CD4-positive, alpha-beta T cell treated with Interleukin-15 for 1 hour (primary cell): ENCODE data around the gene SLC38A8.

Source experiments
- DNase-seq: peaks from one replicate; pipeline ENCODE4 v3.0.0-alpha.2; 2020

Gene SLC38A8

DNA sequence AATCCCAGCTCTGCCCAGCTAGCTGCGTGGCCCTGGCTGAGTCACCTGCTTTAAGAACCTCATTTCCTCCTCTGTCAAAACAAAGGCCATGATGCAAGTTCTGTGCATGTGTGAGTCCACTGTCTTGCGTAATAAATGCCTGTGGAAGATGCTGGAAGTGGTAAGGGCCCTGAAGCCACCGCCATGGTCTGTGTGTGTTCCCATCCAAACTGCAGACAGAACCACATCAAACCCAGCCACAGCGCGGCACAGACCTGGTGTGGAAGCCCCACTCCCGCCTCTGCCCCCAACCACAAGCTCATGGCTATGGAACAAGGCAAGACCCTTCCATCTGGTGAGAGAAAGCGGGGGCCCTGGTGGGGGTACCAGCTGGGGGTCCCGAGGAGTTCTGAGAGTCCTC lies 48.5 kb downstream of the SLC38A8 start:
- peak; percentile 60 for DNase-seq

DNA sequence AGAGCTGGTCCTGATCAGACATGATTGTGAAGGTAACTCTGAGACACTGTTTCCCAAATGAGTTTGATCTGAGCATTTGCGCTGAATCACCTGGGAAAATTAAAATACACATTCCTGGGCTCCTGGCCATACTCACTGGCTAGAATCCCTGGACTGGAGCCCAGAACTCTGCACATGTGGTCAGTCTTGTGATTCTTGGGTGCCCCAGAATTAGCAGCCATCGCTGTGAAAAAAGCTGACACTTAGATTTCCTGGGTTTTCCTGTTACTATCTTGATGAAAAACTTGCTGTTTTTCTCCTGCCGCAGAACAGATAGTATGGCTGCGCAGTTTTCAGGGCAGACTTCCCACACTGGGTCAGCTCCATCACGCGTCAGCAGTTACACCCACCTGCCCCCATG lies 50.0 kb downstream of the SLC38A8 start:
- DNase-seq, result no peak

DNA sequence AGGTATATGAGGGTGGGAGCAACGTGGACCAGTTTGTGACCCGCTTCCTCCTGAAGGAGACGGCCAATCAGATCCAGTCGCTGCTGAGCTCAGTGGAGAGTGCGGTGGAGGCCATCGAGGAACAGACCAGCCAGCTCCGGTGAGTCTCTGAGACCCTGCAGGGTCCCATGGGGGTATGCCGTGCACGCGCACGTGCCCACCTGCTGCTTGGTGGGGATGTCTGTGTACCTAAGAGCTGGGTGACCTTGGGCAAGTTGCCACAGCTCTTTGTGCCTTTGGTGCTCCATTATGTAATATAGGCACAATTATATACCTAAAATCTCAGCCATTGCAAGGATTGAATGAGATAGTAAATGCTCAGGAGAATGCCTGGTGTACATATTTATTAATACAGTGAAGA lies 52.1 kb downstream of the SLC38A8 start:
- DNase-seq, result no peak

- DNase-seq, result no peak
Measured at GRCh38 chr16:83989300-83989699, 53.3 kb downstream of the SLC38A8 start.

GRCh38 chr16:83983491-83983890 lies 59.1 kb downstream of the SLC38A8 start:
- no peak for DNase-seq

DNA sequence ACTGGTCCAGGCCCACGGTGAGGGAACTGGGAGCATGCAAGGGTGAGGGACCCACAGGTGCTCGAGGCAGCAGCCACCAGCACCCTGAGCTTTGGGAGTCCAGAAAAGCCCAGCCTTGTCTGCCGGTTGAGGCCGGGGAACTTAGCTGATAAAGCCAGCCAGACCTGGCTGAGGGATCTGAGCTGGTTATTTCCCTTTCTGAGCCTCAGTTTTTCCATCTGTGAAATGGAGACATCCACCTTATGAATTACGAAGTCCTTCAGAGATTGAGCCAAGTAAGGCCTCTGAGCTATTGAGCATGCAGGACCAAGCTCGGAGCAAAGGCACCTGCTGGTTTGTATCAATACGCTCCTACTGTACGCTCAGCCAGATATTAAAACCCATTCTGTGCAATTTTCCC lies 60.8 kb downstream of the SLC38A8 start:
- no peak for DNase-seq

DNA sequence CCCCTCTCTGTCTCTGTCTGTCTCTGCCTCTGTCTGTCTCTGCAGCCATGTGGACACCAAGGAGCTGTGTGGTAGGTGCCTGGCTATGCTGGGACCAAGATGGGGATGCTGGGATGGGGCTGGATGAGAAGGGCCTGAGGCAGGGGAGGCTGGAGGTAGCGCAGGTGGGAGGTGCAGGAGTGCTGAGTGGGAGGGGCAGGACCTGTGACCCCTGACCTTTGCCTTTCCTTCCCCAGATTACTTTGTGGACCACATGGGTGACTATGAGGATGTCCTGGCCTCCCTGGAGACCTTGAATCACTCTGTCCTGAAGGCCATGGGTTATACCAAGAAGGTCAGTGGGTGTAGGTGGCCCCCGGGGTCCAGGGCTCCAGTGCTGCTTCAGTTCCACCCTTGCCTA lies 61.8 kb downstream of the SLC38A8 start:
- no peak for DNase-seq

DNA sequence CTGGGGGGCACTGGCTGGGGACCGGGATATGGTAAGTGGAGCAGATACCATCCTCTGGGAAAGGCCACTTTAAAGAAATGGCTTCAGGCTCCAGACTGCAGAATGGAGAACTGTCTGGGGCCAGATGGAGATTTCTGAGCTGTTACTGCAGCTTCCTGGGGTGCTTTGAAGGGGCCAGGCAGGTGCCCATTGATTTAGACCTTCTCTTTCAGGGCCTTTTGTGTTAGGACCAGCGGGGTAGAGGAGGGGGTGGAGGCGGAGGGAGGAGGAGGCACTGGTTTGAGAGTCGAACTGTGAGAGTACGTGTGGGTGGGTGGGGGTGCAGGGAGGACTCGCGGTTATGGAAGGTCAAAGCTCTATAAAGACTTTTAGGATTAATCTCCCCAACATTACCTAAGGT lies 63.2 kb downstream of the SLC38A8 start:
- DNase-seq, result no peak

- DNase-seq, result no peak
Measured at GRCh38 chr16:83978401-83978904, 64.1 kb downstream of the SLC38A8 start.

DNA sequence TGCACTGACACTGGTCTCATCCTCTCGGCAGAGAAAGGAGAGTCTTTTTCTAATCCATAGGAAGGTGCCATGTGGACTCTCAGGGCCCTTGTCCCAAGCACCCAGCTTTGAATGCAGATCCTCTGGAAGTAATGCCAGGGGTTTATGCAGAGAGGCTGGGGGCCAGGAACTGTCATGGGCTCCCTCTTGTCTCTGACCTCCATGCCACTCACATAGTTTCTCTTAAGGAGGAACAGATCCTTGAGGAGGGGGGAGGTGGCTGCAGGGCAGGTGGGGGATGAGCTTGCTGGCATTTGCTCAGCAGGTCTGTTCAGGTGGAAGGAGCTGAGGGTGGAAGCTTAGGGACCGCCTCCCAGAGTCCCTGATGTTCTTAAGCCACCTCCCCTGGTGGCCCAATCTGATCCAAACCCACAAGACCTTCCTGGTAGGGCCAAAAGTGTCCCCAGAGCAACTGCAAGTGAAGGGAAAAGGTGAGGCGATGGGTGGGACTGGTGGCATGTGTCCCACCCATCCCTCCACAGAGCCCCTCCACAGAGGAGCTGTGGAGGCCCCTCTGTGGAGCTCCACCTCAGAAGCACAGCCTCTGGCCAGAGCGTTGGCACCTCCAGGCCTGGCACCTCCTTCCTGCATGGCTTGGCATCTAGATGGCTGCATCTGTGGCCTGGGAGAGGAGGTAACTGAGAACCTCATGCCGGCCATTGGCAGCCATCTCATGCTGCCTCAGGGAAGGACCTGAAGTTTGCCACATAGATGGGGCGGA lies 65.4 kb downstream of the SLC38A8 start:
- no peak for DNase-seq

GRCh38 chr16:83975590-83976260 lies 66.9 kb downstream of the SLC38A8 start:
- no peak for DNase-seq

- no peak for DNase-seq
Measured at GRCh38 chr16:83974475-83974874, 68.1 kb downstream of the SLC38A8 start.

GRCh38 chr16:83973581-83974385 lies 68.8 kb downstream of the SLC38A8 start:
- DNase-seq, result no peak

DNA sequence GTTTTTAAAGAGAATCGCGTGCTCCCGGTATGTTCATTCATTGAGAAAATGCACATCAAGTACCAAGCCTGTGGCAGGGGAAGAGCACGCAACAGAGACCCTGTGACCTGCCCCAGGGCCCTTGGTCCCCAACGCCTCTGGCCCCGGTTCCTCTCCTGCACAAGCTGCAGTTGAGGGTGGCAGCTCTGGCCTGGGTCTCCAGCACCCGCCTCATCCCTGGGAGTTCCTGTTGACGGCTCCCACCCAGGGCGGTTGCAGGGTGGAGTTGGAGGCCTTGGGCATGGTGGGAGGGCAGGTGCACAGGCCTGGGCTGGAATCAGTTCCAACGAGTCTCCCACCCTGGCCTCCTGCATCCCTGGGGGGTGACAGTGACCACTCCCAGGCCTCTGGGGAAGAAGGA lies 69.5 kb downstream of the SLC38A8 start:
- DNase-seq, result no peak

DNA sequence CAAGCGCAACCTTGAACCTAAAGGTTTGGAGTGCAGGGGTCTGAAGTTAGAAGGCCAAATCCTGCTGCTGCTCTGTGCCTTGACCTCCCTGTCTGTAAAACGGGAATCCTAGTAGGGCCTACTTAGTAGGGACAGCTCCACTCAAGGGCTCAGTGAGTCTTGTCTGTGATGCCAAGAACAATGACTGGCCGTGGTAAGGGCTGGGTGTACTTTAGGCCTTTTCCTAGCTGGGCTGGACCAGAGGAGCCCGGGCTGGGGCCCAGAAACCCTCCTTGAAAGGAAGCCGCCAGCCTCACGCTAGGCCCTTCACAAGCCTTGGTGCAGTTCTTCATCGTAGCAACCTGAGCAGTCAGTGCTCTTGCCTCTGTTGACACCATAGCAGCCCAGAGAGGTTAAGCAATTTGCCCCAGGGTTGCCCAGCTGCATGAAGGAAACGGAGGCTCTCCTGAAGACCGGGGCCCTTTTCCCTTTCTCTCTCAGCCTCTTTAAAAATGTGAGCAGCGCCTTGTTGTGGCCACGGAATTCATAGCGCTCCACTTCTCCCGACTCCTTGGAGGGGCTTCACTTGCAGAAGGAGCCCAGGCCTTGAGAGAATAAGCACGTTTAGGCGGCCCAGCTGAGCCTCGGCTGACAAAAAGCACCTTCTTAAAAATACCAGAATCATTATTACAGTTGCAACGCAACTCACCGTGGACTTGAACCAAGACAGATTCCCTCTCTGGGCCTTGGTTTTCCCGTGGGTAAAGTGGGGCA lies 70.2 kb downstream of the SLC38A8 start:
- DNase-seq, result no peak

- DNase-seq, result no peak
Measured at GRCh38 chr16:83971165-83972130, 71.1 kb downstream of the SLC38A8 start.

- no peak for DNase-seq
Measured at GRCh38 chr16:83970430-83970815, 72.2 kb downstream of the SLC38A8 start.

GRCh38 chr16:83969771-83970429 lies 72.7 kb downstream of the SLC38A8 start:
- no peak for DNase-seq

GRCh38 chr16:83968891-83969649 lies 73.5 kb downstream of the SLC38A8 start:
- DNase-seq, result no peak

GRCh38 chr16:83968306-83968851 lies 74.2 kb downstream of the SLC38A8 start:
- no peak for DNase-seq
